HG02884 (cell line): ENCODE results near the gene CCL3.
"Not testable (repeated sequence)": the region's sequence is repeated elsewhere in the genome, so short reads cannot be mapped to it uniquely, and the experiment has no call there.

Experiments used
- ATAC-seq: cut with Tn5 transposase; IDR thresholded peaks from one replicate; pipeline ENCODE4 v1.9.1; 2021; ENCODE audit warnings: mild to moderate bottlenecking, moderate library complexity; ENCODE audit not compliant: unreplicated experiment

The CCL3 gene

GRCh38 chr17:36117505-36118382 lies 27.8 kb upstream of the CCL3 start:
- no peak for ATAC-seq

- ATAC-seq: not testable (repeated sequence)
Observed at GRCh38 chr17:36115649-36115977, 25.7 kb upstream of the CCL3 start.

GRCh38 chr17:36114971-36115648 lies 25.2 kb upstream of the CCL3 start:
- ATAC-seq: not testable (repeated sequence)

- ATAC-seq: not testable (repeated sequence)
Observed at GRCh38 chr17:36113131-36113530, 23.2 kb upstream of the CCL3 start.

GRCh38 chr17:36112572-36112971 lies 22.6 kb upstream of the CCL3 start:
- ATAC-seq: no peak

- no peak for ATAC-seq
Observed at GRCh38 chr17:36111068-36111490, 21.1 kb upstream of the CCL3 start.

- not testable (repeated sequence) for ATAC-seq
Observed at GRCh38 chr17:36108265-36108664, 18.3 kb upstream of the CCL3 start.

GRCh38 chr17:36107660-36108059 lies 17.7 kb upstream of the CCL3 start:
- no peak for ATAC-seq

GRCh38 chr17:36106493-36106835 lies 16.5 kb upstream of the CCL3 start:
- ATAC-seq: no peak

GRCh38 chr17:36105781-36106492 lies 16.0 kb upstream of the CCL3 start:
- no peak for ATAC-seq

GRCh38 chr17:36104701-36105181 lies 14.8 kb upstream of the CCL3 start:
- no peak for ATAC-seq

GRCh38 chr17:36104246-36104645 lies 14.3 kb upstream of the CCL3 start:
- not testable (repeated sequence) for ATAC-seq

- ATAC-seq: peak; percentile 63
Observed at GRCh38 chr17:36103401-36103975, 13.5 kb upstream of the CCL3 start, which contains the start of gene CCL4. Gene CCL4, plus strand, starts transcription at chr17:36103827. Its CDS starts 79 bp downstream, at chr17:36103906.

- ATAC-seq: not testable (repeated sequence)
Observed at GRCh38 chr17:36099004-36099403, 9.1 kb upstream of the CCL3 start.

GRCh38 chr17:36095992-36096391 lies 6.0 kb upstream of the CCL3 start:
- no peak for ATAC-seq

- ATAC-seq: no peak
Observed at GRCh38 chr17:36094746-36095145, 4.8 kb upstream of the CCL3 start.

- no peak for ATAC-seq
Observed at GRCh38 chr17:36094232-36094631, 4.3 kb upstream of the CCL3 start.

- not testable (repeated sequence) for ATAC-seq
Observed at GRCh38 chr17:36092715-36093114, 2.8 kb upstream of the CCL3 start.

GRCh38 chr17:36092230-36092629 lies 2.3 kb upstream of the CCL3 start:
- no peak for ATAC-seq

- ATAC-seq: no peak
Observed at GRCh38 chr17:36089339-36089865, 541 bp downstream of the CCL3 start.
